RCC 7860 (cell line): ENCODE results near the gene GLIS2.
A peak's percentile ranks its signal among the peaks of the same experiment; 100 is the strongest.

Experiments used
- DNase-seq: peaks from one replicate; pipeline ENCODE4 v3.0.0-alpha.2; 2015; ENCODE audit warnings: low spot score
- FAIRE-seq: peaks from 2 replicates; lab custom pipeline; 2012; peaks lifted over from hg19 to GRCh38; lab: Jason Lieb, UNC

GLIS2 gene

DNA sequence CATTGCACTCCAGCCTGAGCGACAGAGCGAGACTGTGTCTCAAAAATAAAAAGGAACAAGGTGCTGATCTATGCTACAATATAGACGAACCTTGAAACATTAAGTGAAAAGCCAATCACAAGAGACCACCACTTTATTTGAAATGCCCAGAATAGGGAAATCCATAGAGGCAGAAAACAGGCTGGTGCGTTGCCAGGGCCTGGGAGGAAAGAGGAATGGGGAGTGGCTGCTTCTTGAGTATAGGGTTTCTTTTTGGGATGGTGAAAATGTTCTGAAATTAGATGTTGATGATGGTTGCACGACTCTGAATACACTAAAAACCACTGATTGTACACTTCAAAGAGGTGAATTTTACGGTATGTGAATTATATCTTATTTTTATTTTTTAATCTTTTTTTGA, 20.3 kb upstream of the GLIS2 start:
- FAIRE-seq: no peak
- no peak for DNase-seq

DNA sequence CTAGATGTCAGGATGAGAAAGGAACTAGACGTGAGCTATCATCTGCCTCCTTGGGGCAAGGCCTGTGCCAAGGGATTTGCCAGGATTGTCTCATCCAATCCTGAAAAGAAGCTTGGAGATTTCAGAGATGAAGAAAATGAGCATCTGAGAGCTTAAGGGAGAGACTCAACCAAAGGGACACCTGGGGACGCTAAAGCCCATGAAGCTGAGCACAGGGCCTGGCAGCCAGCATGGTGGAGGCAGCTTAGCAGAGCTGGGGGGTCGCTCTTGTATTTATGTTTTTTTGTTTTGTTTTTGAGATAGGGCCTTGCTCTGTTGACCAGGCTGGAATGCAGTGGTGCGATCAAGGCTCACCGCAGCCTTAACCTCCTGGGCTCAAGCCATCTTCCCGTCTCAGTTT, 18.4 kb upstream of the GLIS2 start:
- FAIRE-seq (no peak), DNase-seq (no peak)

DNA sequence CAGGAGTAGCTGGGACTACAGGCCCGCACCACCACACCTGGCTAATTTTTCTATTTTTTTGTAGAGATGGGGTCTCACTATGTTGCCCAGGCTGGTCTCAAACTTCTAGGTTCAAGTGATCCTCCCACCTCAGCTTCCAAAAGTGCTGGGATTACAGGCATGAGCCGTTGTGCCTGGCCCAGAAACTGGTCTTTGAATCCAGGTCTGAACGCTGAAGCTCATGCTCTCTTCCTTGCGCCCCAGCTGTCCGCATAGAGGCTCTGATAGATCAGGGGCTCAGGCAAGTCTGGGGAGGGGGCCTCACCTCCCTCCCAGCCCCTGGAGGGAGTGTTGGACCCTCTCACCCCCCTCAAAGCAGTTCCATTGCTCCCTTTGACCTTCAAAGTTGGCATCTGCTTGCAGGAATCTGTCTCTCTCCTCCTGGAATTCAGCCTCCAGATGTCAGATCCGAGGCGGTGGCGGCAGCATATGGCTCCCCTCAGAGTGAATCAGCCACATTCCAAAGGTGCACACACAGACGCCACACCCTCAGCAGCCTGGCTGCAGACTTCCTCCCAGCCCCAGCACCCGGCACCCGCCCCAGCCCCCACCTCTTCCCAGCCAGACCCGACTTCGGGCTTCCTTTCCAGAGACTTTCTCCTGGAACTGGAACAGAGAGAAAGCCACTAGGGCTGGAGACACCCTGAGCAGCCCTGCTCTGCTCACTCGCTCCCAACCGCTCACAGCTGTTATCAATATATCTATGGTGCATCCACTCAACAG, 16.9 kb upstream of the GLIS2 start:
- peak; percentile 72 for FAIRE-seq
- DNase-seq: peak; percentile 86

DNA sequence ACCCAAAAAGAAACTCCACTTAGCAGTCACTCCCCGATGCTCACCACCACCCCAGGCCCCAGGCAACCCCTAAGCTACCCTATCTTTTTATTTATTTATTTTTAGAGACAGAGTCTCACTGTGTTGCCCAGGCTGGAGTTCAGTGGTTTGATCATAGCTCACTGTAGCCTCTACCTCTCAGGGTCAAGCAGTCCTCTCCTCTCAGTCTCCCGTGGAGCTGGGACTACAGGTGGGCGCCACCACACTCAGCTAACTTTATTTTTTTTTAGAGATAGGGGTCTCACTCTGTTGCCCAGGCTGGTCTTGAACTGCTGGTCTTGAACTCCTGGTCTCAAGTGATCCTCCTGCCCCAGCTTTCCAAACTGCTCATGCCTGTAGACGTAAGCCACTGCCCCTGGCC, 14.7 kb upstream of the GLIS2 start:
- FAIRE-seq (no peak), DNase-seq (no peak)

DNA sequence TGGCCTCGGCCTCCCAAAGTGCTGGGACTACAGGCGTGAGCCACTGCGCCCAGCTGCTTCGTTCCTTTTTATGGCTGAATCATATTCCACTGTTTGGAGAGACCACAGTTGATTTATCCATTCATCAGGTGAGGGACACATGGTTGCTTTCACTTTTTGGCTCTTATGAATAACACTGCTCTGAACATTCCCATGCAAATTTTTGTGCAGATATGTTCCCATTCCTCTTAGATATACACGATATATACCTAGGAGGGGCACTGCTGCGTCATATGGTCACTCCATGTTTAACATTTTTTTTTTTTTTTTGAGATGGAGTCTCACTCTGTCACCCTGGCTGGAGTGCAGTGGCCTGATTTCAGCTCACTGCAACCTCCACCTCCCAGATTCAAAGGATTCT, 13.9 kb upstream of the GLIS2 start:
- no peak for FAIRE-seq

DNA sequence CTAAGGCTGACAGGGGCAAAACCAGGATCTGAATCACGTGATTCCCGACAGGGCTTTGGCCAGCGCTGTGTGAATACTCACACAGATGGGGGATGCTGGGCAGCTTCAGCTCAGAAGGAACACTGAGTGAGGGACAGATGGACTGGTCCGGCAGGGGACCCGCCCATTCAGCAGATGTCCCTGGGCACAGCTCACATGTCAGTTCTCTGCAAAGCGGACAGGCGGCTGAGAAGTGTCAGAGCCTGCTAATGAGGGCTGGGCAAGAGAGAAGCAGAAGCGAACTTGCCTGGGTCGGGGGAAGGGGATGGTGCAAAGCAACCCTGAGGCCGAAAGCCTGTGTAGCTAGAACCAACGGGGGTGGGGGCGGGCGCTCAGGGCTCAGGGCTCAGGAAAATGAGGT, 11.9 kb upstream of the GLIS2 start:
- DNase-seq: no peak
- FAIRE-seq: no peak

More for the DNA sequence above, 13.9 kb upstream of the GLIS2 start:
- DNase-seq: no peak

DNA sequence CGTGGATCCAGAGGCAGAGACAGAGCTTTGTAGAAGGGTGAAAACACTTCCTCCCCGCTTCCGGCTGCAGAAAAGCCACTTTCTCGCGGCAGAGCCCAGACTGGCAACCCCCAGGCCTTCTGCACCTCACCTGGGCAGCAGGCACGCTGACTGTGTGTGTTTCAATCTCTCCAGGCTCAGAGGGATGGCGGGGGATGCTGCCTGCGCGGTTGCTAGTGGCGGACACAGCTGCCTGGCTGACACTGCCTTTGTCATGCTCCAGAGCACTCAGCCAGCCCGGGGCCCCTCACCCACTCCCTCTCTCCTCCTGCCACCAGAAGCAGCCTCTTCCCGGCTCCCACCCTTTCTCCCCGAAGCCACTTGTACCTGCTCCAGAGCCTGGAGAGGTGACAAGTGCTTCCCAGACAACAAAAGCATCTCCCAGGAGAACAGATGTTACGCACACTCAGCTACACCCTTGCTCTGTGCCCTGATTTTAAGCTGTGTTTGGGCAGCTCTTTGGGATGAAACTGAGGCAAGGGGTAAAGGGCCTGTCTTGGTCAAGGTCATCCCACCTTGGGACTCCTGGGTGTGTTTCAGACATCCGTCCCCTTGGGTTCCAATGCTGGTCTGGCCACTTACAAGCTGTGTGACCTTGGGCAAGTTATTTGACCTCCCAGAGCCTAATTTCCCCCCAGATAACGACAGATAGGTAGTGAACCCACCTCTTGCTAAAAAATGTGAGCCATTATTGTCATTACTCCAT, 9.2 kb upstream of the GLIS2 start:
- no peak for FAIRE-seq
- no peak for DNase-seq

DNA sequence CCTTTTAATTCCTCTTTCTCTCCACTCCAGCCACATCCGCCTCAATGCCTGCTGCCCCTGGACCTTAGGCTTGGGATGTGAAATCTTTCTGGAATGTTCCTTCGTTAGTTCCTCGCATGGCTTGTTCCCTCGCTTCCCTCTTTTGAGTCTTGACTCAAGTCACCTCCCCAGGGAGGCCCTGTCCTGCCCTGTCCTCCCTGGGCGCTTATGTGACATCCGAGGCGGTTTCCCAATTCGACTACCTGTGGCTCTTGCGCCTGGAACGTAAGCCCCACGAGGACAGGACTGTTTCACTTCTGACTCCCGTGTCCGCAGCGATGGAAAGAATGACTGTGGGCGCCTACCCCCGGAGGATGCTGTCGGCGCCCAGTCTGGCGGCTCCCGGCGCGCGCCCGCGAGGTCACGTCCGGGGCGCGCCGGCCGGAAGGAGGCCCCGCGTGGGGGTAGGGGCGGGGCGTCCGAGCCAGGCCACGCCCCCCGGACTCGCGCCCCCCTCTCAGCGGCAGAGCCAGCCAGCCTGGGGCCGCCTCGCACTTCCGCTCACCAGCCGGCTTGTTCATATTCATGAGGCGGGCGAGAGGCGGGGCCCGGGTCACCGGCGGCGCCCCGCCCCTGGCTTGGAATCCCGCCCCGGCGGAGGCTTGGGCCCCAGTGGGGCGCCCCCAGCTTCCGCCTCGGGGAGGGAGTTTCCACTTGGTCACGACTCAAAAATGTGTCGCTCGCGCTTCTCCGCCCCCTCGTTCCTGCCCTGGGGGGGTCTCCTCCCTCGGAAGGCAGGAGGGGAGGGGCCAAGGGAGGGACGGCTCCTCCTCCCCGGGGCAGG, 8.4 kb upstream of the GLIS2 start:
- no peak for FAIRE-seq
- no peak for DNase-seq

DNA sequence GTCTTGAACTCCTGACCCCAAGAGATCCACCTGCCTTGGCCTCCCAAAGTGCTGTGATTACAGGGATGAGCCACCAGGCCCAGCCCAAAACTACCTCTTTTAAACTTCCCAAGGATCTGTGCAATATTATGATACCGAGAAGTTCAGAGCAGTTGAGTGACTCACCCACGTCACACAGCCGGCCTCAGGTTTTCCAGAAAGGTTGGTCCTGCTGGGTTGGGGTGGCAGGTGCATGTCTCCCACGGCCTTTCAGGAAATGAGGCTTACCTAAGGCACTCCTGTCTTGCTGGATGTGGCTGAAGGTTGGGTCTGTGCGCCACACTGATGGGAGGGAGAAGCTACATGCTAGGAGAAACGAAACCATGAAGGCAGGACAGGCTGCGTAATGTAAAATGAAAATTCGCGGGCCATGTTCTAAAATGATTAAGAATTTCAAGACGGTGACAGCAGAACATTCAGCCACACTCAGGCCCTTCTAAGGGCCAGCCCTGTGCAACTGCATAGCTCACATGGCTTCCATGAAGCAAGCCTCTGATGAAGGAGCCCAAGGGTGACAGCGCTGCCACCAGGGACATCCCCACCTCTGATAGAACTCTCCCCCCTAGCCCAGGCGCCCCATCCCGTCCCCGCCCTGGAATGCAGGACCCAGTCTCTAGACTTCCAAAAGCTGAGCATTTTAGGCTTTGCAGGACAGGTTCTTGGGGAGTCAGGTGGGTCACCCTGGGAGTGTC, 6.6 kb upstream of the GLIS2 start:
- DNase-seq (no peak), FAIRE-seq (no peak)

DNA sequence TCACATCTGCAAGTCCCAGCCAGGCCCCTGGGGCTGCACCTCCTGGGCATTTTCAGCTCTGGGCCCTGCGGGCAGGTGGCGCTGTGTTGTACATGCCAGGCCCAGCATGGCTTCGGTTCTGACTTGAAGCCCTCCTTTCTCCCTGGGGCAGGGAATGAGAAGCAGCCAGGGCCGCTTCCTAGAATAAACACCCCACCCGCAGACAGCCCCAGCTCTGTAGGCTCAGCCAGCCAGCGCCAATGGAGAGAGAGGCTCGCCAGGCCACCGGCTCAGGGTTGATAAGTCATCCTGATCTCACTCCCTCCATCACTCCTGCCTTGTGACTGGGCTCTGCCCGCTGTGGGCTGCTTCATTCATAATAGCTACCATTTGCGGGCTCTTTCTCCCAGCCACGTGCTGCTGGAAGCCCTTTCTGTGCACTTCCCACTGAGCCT, 6.0 kb upstream of the GLIS2 start:
- DNase-seq (peak; percentile 61), FAIRE-seq (no peak)

DNA sequence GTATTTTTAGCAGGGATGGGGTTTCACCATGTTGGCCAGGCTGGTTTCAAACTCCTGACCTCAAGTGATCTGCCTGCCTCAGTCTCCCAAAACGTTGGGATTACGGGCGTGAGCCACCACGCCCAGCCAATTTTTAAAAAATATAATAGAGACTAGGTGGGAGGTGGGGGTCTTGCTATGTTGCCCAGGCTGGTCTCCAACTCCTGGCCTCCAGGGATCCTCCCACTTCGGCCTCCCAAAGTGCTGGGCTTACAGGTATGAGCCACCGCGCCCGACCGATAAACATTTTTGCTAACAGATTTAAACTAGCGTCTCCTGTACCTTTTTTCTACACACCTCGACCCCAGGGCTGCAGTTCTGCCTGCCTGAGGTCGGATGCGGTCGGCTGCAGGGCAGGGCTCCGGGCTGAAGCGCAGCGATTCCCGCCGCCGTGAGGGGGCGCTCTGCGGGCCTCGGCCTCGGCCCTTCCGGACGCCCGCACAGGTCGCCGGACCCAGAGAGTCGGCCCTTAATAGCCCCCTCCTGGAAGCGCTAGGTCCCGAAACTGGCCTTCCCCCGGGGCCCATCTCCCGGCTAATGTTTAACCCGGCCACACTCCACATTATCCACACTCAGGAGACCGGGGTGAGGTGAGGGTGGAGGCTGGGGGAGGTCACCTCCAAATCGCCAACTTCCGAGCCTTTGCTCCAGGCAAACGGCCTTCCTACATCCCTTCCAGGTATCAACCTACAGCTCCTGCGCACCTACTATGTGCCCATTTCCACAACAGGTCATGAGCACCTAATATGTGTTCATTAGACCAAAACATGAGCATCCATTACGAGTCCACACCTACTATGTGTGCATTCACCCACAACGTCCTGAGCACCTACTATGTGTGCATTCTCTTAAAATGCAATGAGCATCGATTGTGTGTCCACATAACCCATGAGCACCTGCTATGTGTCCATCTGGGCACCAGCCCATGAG, 2.0 kb upstream of the GLIS2 start:
- FAIRE-seq: peak; percentile 32

DNA sequence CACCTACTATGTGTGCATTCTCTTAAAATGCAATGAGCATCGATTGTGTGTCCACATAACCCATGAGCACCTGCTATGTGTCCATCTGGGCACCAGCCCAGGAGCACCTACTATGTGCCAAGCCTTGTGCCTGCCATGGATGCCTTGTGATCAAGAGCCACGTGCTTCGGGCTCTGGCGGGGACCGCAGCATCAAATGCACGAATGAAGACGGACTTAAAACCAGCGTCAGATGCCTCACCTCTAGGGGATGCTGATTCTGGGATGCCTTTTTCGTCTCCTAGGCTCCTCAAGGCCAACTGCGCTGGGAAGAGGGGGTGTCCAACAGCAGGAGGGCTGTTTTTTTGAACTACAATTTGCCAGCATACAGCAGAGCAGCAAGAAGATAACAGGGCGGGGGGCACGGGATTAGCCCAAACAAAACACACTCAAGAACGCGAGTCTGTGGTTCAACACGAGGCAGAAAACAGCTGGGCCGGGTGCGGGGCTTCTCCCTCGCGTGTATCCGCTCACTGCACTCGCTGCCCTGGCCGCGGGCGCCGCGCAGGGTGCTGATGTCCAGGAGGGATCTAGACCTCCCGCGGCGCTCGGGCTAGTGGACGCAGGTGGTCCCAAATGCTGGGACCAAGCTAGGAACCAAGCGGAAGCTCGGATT, 1.2 kb upstream of the GLIS2 start:
- FAIRE-seq (no peak), DNase-seq (peak; percentile 38)

More for the DNA sequence above, 2.0 kb upstream of the GLIS2 start:
- DNase-seq: peak; percentile 78

DNA sequence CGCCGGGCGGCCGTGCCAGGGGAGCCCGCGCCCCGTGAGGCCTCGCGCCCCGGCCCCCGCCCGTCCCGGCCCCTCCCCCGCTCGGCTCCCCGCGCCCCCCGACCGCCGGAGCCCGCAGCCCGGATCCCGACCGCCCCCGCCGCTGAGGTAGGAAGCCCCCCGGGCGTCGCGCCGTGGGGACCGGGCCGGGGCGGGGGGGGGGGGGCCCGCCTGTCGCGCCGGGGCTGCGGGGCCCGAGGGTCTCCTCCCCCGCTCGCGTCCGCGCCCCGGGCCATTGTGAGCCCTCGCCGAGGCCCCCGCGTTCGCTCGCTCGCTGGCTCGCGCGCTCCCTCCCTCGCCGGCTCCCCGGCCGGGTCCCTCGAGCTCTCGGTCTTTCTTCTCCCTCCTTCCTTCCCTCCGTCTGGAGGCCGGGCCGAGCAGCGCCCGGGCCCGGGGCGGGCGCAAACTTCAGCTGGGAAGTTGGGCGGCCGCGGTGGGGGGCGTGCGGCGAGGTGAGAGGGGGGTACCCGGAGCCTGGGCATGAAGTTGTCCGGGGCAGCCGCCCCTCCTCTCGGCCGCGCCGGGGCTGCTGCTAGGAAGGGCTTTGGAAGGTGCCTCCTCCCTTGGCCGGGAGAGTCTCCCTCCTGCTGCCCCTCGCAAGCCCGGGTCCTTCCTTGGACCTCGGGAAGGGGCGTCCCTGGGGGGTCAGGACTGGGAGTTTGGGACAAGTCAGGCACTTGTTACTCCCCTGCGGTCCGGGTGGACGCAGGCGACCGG, 419 bp downstream of the GLIS2 start:
- no peak for DNase-seq
- no peak for FAIRE-seq

DNA sequence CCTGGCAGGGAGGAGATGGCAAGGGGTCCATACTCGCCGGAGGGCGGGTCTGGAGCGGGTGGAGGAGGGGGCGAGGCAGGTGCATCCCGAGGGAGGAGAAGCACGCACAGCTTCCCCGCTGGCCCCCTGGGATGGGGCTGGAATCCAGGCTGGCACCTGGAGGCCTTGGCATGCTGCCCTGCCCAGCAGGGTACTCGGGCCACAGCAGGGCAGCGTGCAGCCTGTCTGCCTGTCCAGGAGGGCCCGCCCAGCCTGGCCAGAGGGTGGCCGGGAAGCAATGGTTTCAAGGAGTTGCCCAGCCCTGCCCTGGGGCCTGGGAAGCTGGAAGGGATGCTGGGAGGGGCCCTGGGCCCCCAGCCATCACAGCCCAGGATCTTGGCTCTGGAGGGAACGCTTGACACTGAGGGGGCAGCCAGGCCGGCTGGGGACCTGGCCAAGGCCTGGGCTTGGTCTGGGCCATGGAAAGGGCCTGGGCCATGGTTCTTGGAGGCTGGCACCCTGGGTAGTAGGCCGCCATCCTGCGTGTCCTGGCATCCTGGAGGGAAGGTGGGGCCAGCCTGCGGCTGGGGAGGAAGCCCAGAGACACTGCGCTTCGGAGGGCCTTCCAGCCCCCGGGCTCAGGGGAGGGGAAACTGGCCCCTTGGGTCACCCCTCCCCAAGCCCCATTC, 1.1 kb downstream of the GLIS2 start:
- peak; percentile 56 for FAIRE-seq
- DNase-seq: peak; percentile 68

DNA sequence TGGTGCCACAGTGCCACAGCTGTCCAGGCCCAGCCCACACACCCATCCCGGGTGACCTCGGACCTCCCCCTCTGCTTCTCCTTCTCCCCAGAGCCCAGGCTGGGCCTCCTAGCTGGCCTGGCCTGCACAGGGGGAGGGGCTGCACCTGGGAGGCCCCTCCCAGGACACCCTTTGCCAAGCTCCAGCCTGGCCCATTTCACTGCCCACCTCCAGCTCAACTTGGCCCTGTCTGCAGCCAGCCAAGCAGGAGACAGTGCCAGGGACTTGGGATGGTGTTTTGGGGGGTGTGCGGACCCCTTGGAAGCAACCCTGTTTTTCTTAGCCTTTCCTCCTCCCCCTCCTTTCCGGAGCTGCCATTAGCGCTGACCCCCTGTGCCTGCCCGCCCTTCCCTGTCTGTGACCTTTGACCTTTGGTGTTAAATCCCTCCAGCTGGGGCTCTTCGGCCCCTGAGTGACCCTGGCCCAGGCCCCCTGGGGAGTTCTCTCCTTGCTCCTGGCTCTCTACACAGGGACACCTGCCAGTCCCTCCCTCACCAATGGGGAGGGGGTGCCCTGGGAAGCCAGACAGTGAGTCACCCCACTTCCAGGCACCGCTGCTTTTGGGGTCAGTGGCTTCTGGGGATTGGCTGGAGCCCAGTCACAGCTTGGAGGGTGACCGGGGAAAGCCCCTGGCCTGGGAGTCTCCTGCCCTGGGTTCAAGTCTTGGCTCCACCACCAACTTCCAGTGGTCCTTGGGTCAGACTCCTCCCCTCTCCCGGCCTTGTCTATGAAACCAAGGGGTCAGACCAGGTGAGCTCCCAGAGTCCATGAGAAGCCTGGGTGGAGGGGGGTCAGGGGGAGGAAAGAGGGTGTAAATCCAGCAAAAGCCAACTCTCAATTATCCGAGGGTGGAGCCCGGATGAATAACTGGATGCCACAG, 1.9 kb downstream of the GLIS2 start:
- no peak for FAIRE-seq

DNA sequence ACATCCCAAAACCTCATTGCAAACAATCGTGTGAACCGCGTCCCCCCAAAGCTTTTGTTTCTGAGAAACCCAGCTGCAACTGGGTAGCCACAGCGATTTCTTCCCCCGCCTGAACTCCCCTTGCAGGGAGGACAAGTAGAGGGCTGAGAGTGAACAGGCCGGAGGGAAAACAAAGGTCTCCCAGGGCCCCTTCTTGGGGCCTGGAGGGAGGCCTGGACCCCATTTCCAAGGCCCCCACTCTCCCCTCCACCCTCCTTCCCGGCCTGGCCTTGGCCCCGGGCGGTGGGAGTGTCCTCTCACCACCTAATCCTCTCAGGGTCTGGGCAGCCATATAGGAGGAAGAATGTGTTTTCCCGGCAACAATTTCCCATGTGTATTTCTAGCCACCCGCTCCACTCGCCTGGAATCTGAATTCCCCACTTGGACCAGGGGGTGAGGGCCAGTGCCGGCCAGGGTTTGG, 2.6 kb downstream of the GLIS2 start:
- no peak for FAIRE-seq
- DNase-seq: no peak

More for the DNA sequence above, 1.9 kb downstream of the GLIS2 start:
- DNase-seq: peak; percentile 57

DNA sequence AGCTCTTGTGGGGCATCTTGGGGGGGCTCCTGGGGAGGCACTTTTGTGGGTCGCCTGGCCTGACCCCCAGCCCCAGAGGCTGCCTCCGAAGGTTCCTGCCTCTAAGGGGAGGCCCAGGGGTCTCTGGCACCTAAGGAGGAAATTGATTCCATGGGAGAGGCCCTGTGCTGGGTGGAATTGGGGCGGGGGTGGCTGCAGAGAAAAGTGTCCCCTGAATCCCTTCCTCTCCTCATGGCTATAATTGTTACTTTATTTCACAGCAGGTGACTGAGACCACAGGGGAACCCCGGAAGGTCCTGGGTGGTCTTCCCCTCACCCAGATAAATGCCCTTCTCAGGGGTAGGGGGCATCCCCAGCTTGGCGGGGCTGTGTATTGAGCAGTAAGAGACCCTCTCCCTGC, 3.1 kb downstream of the GLIS2 start:
- DNase-seq (no peak), FAIRE-seq (no peak)
